ENCODE data around the gene FRMPD1. TPM values are rescaled to one million over a fixed set of nuclear protein-coding genes. Genes with fewer than 3 reads are reported as not detected.

FRMPD1 gene
- total RNA-seq, 1 experiment from 2014 or later, result not detected

DNA sequence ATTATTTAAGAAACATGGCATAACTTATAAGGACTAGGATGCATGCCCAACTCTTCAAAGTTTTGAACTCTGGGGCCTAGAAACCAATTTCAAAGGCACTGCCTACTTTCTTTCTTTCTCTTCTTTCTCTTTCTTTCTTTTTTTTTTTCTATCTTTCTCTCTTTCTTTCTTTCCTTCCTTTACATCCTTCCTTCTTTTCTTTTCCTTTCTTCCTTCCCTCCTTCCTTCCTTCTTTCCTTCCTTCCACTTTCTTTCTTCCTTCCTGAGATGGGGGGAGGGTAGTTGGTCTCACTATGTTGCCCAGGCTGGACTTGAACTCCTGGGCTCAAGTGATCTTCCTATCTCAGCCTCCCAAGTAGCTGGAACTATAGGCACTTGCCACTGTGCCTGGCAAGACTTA lies 42.5 kb upstream of the FRMPD1 start:
- Mint-ChIP-seq H3K4me1 (ENCODE audit: low read depth, unreplicated experiment) (peaks cover 2% of the 10 kb centered on the region), H3K36me3 (ENCODE audit: insufficient read depth, unreplicated experiment) (no peaks in the 10 kb centered on the region), H3K9me3 (ENCODE audit: low read depth, unreplicated experiment) (no peaks in the 10 kb centered on the region), H3K27ac (ENCODE audit: unreplicated experiment) (no peak overlapping the region), H3K4me3 (ENCODE audit: low read depth, unreplicated experiment) (no peak overlapping the region), H3K27me3 (ENCODE audit: unreplicated experiment) (peaks cover 17% of the 10 kb centered on the region)
- CTCF ChIA-PET, result no interaction called here
- no peak for DNase-seq
- no TSS peak for BruUV-seq (replicated peaks)
- no peak for TF ChIP-seq CTCF (IDR thresholded peaks at IDR 0.05; ENCODE audit: unreplicated experiment)
- intact Hi-C loops (cut with micrococcal nuclease; ENCODE audit: unreplicated experiment), result no loop called here

- Mint-ChIP-seq H3K27me3 (ENCODE audit: unreplicated experiment) (peaks cover 31% of the 10 kb centered on the region), H3K27ac (ENCODE audit: unreplicated experiment) (no peak overlapping the region), H3K4me1 (ENCODE audit: low read depth, unreplicated experiment) (no peaks in the 10 kb centered on the region), H3K36me3 (ENCODE audit: insufficient read depth, unreplicated experiment) (no peaks in the 10 kb centered on the region), H3K9me3 (ENCODE audit: low read depth, unreplicated experiment) (no peaks in the 10 kb centered on the region), H3K4me3 (ENCODE audit: low read depth, unreplicated experiment) (no peak overlapping the region)
- no peak for DNase-seq
- CTCF ChIA-PET, result no interaction called here
- TF ChIP-seq CTCF (IDR thresholded peaks at IDR 0.05; ENCODE audit: unreplicated experiment), result no peak
- intact Hi-C loops (cut with micrococcal nuclease; ENCODE audit: unreplicated experiment), result no loop called here
- BruUV-seq (replicated peaks), result no TSS peak
Measured at GRCh38 chr9:37609735-37610397, 40.9 kb upstream of the FRMPD1 start.

DNA sequence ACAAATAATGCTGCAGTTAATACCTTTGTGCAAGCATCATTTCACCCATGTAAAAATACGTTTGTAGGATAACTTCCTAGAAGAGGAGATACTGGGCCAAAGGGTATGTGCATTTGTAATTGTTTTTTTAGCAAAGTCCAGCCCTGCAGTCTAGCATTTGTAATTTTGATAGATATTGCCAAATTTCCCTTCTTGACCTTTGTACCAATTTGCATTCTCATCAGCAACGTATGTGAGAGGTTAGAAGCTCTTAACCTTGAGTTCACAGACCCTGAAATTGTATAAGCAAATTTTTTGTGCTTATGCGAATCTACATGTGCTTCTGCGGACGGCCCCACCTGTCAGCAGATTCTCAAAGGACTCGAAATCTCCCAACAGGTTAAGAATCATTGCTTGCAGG lies 39.7 kb upstream of the FRMPD1 start:
- TF ChIP-seq CTCF (IDR thresholded peaks at IDR 0.05; ENCODE audit: unreplicated experiment), result no peak
- Mint-ChIP-seq H3K9me3 (ENCODE audit: low read depth, unreplicated experiment) (no peaks in the 10 kb centered on the region), H3K27me3 (ENCODE audit: unreplicated experiment) (peaks cover 31% of the 10 kb centered on the region), H3K27ac (ENCODE audit: unreplicated experiment) (no peak overlapping the region), H3K36me3 (ENCODE audit: insufficient read depth, unreplicated experiment) (no peaks in the 10 kb centered on the region), H3K4me3 (ENCODE audit: low read depth, unreplicated experiment) (no peak overlapping the region), H3K4me1 (ENCODE audit: low read depth, unreplicated experiment) (no peaks in the 10 kb centered on the region)
- CTCF ChIA-PET, result no interaction called here
- BruUV-seq (replicated peaks), result no TSS peak
- DNase-seq, result no peak
- intact Hi-C loops (cut with micrococcal nuclease; ENCODE audit: unreplicated experiment), result no loop called here

GRCh38 chr9:37611961-37612360 lies 38.8 kb upstream of the FRMPD1 start:
- H3K36me3 Mint-ChIP-seq (ENCODE audit: insufficient read depth, unreplicated experiment), result no peaks in the 10 kb centered on the region
- no peaks in the 10 kb centered on the region for H3K9me3 Mint-ChIP-seq (ENCODE audit: low read depth, unreplicated experiment)
- DNase-seq, result no peak
- H3K4me1 Mint-ChIP-seq (ENCODE audit: low read depth, unreplicated experiment), result no peaks in the 10 kb centered on the region
- intact Hi-C loops (cut with micrococcal nuclease; ENCODE audit: unreplicated experiment), result no loop called here
- BruUV-seq (replicated peaks), result no TSS peak
- peaks cover 31% of the 10 kb centered on the region for H3K27me3 Mint-ChIP-seq (ENCODE audit: unreplicated experiment)
- H3K4me3 Mint-ChIP-seq (ENCODE audit: low read depth, unreplicated experiment), result no peak overlapping the region
- CTCF ChIA-PET, result no interaction called here
- TF ChIP-seq CTCF (IDR thresholded peaks at IDR 0.05; ENCODE audit: unreplicated experiment), result no peak
- no peak overlapping the region for H3K27ac Mint-ChIP-seq (ENCODE audit: unreplicated experiment)

Data from Calu3 (cell line).